Keratinocyte (primary cell): ENCODE measurements around the gene SRP14. TPM values are rescaled to one million over a fixed set of nuclear protein-coding genes. Genes with fewer than 3 reads are reported as not detected.
"Not testable (repeated sequence)": the region's sequence is repeated elsewhere in the genome, so short reads cannot be mapped to it uniquely, and the experiment has no call there.

Source experiments
- DNase-seq: peaks from one replicate; pipeline ENCODE4 v3.0.0-alpha.2; 2011; ENCODE audit warnings: low read depth, missing footprints, low spot score
- FAIRE-seq: peaks from 2 replicates; lab custom pipeline; 2011; peaks lifted over from hg19 to GRCh38; lab: Jason Lieb, UNC
- H2AFZ ChIP-seq: 2 replicates; pipeline ENCODE4 v1.6.0; 2012; ENCODE audit warnings: low read length, control low read depth, inconsistent platforms; ENCODE audit not compliant: control insufficient read depth
- H3K27ac ChIP-seq: 2 replicates; pipeline ENCODE4 v1.5.1; 2011; ENCODE audit warnings: low read length; ENCODE audit not compliant: control insufficient read depth, insufficient read depth
- H3K27me3 ChIP-seq: 3 replicates; pipeline ENCODE4 v1.6.0; 2011; ENCODE audit warnings: low read length; ENCODE audit not compliant: control insufficient read depth, insufficient read depth; ENCODE audit errors: extremely low read depth
- H3K36me3 ChIP-seq, 2 experiments: 2 replicates in 1 of 2; 3 replicates in 1 of 2; pipeline ENCODE4 v1.5.1; 2011; ENCODE audit warnings: low read length in 2 of 2, mild to moderate bottlenecking in 1 of 2; ENCODE audit not compliant: control insufficient read depth in 2 of 2, insufficient read depth in 2 of 2; ENCODE audit errors: extremely low read depth in 1 of 2
- H3K4me1 ChIP-seq: 3 replicates; pipeline ENCODE4 v1.5.1; 2011; ENCODE audit warnings: low read length; ENCODE audit not compliant: control insufficient read depth, insufficient read depth; ENCODE audit errors: extremely low read depth
- H3K4me2 ChIP-seq: 3 replicates; pipeline ENCODE4 v1.6.0; 2011; ENCODE audit warnings: low read depth, low read length; ENCODE audit not compliant: control insufficient read depth, insufficient read depth; ENCODE audit errors: extremely low read depth
- H3K4me3 ChIP-seq, 3 experiments: fragments of 200-600 bp in 1 of 3; sonication (generic) in 1 of 3; 2 replicates in 2 of 3; 3 replicates in 1 of 3; pipeline ENCODE4 v1.5.1; 2011 to 2016; ENCODE audit warnings: low read length in 3 of 3, mild to moderate bottlenecking in 3 of 3, control low read depth in 2 of 3, inconsistent platforms in 1 of 3, low read depth in 1 of 3, mixed read lengths in 1 of 3, mixed run types in 1 of 3, moderate library complexity in 1 of 3; ENCODE audit not compliant: control insufficient read depth in 2 of 3, insufficient read depth in 2 of 3; ENCODE audit errors: extremely low read depth in 1 of 3
- H3K79me2 ChIP-seq: 2 replicates; pipeline ENCODE4 v1.6.0; 2012; ENCODE audit warnings: low read length; ENCODE audit not compliant: control insufficient read depth, insufficient read depth
- H3K9ac ChIP-seq: 3 replicates; pipeline ENCODE4 v1.6.0; 2011; ENCODE audit warnings: low read length; ENCODE audit not compliant: control insufficient read depth, insufficient read depth; ENCODE audit errors: extremely low read depth
- H3K9me1 ChIP-seq: 3 replicates; pipeline ENCODE4 v1.6.0; 2011; ENCODE audit warnings: low read length; ENCODE audit not compliant: control insufficient read depth, insufficient read depth; ENCODE audit errors: extremely low read depth
- H3K9me3 ChIP-seq: 2 replicates; pipeline ENCODE4 v1.5.1; 2012; ENCODE audit warnings: low read depth, low read length; ENCODE audit not compliant: control insufficient read depth
- H4K20me1 ChIP-seq: 3 replicates; pipeline ENCODE4 v1.6.0; 2011; ENCODE audit warnings: low read length; ENCODE audit not compliant: control insufficient read depth, insufficient read depth; ENCODE audit errors: extremely low read depth
- EZH2 ChIP-seq: IDR thresholded peaks from one replicate; pipeline ENCODE4 v1.6.1; 2012; ENCODE audit warnings: inconsistent platforms, mild to moderate bottlenecking, low read length, moderate library complexity
- dilution Hi-C: fragments of 300-500 bp; cut with MboI; formaldehyde crosslinking; loops from one replicate; pipeline ENCODE4 v1.7.0; 2020; ENCODE audit warnings: low sequenced_read_pairs; ENCODE audit not compliant: extremely low pct_ligation_motif_present
- polyA plus RNA-seq, 5 experiments: library from polyadenylated mRNA; depleted of rRNA in 3 of 5; stranded (reverse) in 3 of 5; stranded (forward) in 1 of 5; unstranded in 1 of 5; fragments of >200 nt; gene quantifications; 1 replicate in 1 of 5; 2 replicates in 3 of 5; 3 replicates in 1 of 5; pipeline versions ENCODE4 v1.2.1 to v1.2.3, GENCODE V29; 2011 to 2012; ENCODE audit warnings: missing spikeins in 2 of 5, low read depth in 1 of 5, low replicate concordance in 1 of 5
- TF ChIP-seq, protein P1 (sequence below), 3 experiments: IDR thresholded peaks in 1 of 3; conservative IDR thresholded peaks in 1 of 3; optimal IDR thresholded peaks in 1 of 3; 2 replicates in 2 of 3; 3 replicates in 1 of 3; pipeline versions ENCODE3 to v1.5.1; 2011; ENCODE audit warnings: low read length in 3 of 3, mild to moderate bottlenecking in 3 of 3, moderate library complexity in 2 of 3, control low read depth in 1 of 3, inconsistent platforms in 1 of 3; ENCODE audit not compliant: insufficient read depth in 2 of 3; ENCODE audit errors: extremely low read depth in 1 of 3

SRP14 gene
- polyA plus RNA-seq, 1 donor (not counting 4 experiments of a cell fraction or from before 2014, with no cell fraction given): 407 TPM

DNA sequence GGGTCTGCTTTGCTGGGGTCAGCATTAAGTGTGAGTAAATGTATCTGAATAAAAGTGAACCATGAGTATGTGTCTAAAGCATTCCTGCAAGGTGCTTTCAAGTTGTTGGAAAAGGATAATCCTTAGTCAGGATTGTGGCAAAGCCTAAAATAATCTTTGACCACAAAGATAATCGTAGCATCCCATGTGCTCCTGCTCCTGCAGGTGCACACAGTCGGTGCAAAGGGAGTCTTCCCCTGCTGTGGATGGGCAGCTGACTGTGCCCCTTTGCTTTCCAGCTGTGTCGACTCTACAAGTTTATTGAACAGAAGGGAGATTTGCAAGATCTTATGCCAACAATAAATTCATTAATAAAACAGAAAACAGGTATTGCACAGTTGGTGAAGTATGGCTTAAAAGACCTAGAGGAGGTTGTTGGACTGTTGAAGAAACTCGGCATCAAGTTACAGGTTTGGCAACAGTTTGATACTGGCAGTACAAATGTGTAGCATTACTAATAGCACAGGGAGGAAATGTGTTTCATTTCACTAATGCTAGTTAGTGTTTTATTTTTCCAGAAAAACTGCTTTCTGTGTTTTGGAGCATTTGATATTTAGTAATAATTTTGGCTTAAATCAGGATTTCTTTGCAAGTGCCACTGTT, 22.6 kb downstream of the SRP14 start:
- H3K27me3 ChIP-seq: no peaks in the 10 kb centered on the region
- FAIRE-seq (no peak), DNase-seq (no peak)
- no peak overlapping the region for H2AFZ ChIP-seq
- no peaks in the 10 kb centered on the region for H3K9me1 ChIP-seq
- no peaks in the 10 kb centered on the region for H3K4me1 ChIP-seq
- H3K27ac ChIP-seq: no peak overlapping the region
- TF ChIP-seq, protein P1, sequence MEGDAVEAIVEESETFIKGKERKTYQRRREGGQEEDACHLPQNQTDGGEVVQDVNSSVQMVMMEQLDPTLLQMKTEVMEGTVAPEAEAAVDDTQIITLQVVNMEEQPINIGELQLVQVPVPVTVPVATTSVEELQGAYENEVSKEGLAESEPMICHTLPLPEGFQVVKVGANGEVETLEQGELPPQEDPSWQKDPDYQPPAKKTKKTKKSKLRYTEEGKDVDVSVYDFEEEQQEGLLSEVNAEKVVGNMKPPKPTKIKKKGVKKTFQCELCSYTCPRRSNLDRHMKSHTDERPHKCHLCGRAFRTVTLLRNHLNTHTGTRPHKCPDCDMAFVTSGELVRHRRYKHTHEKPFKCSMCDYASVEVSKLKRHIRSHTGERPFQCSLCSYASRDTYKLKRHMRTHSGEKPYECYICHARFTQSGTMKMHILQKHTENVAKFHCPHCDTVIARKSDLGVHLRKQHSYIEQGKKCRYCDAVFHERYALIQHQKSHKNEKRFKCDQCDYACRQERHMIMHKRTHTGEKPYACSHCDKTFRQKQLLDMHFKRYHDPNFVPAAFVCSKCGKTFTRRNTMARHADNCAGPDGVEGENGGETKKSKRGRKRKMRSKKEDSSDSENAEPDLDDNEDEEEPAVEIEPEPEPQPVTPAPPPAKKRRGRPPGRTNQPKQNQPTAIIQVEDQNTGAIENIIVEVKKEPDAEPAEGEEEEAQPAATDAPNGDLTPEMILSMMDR (optimal IDR thresholded peaks at IDR 0.05 in 1 of 3, IDR thresholded peaks at IDR 0.05 in 1 of 3, conservative IDR thresholded peaks at IDR 0.05 in 1 of 3; ENCODE audit: extremely low read depth in 1 of 3, insufficient read depth in 2 of 3, low read length in 3 of 3): no peak
- TF ChIP-seq EZH2: no peak
- peaks cover 7% of the 10 kb centered on the region for H3K9me3 ChIP-seq
- no peaks in the 10 kb centered on the region for H4K20me1 ChIP-seq
- dilution Hi-C loops: no loop called here
- peaks cover 34 to 60% of the 10 kb centered on the region in 2 experiments for H3K36me3 ChIP-seq
- H3K79me2 ChIP-seq: no peaks in the 10 kb centered on the region
- H3K9ac ChIP-seq: no peak overlapping the region
- no peak overlapping the region for H3K4me2 ChIP-seq
- H3K4me3 ChIP-seq: no peak overlapping the region

DNA sequence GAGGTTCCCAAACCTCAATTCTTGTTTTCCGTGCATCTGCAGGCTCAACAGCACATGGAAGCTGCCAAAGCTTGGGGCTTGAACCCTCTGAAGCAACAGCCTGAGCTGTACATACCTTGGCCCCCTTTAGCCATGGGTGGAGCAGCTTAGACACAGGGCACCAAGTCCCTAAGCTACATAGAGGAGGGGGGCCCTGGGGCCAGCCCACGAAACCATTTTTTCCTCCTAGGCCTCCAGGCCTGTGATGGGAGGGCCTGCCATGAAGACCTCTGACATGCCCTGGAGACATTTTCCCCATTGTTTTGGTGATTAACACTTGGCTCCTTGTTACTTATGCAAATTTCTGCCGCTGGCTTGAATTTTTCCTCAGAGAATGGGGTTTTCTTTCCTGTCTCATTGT, 24.6 kb downstream of the SRP14 start:
- H4K20me1 ChIP-seq: no peaks in the 10 kb centered on the region
- H3K27ac ChIP-seq: no peak overlapping the region
- H3K4me1 ChIP-seq: no peaks in the 10 kb centered on the region
- no peaks in the 10 kb centered on the region for H3K9me1 ChIP-seq
- DNase-seq (no peak), FAIRE-seq (no peak)
- H3K4me3 ChIP-seq: no peak overlapping the region
- TF ChIP-seq, protein P1 (optimal IDR thresholded peaks at IDR 0.05 in 1 of 3, IDR thresholded peaks at IDR 0.05 in 1 of 3, conservative IDR thresholded peaks at IDR 0.05 in 1 of 3; ENCODE audit: extremely low read depth in 1 of 3, insufficient read depth in 2 of 3, low read length in 3 of 3): no peak
- no peak for TF ChIP-seq EZH2
- peaks cover 7% of the 10 kb centered on the region for H3K9me3 ChIP-seq
- H3K79me2 ChIP-seq: no peaks in the 10 kb centered on the region
- peaks cover 31 to 50% of the 10 kb centered on the region in 2 experiments for H3K36me3 ChIP-seq
- no peak overlapping the region for H2AFZ ChIP-seq
- H3K9ac ChIP-seq: no peak overlapping the region
- H3K4me2 ChIP-seq: no peak overlapping the region
- dilution Hi-C loops: no loop called here
- H3K27me3 ChIP-seq: no peaks in the 10 kb centered on the region

DNA sequence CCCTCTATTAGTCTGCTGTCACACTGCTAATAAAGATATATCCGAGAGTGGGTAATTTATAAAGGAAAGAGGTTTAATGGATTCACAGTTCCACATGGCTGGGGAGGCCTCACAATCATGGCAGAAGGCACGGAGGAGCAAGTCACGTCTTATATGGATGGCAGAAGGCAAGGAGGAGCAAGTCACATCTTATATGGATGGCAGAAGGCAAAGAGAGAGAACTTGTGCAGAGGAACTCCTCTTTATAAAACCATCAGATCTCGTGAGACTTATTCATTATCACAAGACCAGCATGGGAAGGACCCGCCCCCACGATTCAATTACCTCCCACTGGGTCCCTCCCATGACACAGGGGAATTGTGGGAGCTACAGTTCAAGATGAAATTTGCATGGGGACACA, 25.6 kb downstream of the SRP14 start:
- H4K20me1 ChIP-seq, H3K9ac ChIP-seq, H3K27ac ChIP-seq, H2AFZ ChIP-seq, H3K4me3 ChIP-seq, H3K27me3 ChIP-seq, FAIRE-seq, H3K4me1 ChIP-seq, DNase-seq, H3K79me2 ChIP-seq, H3K9me1 ChIP-seq, H3K4me2 ChIP-seq, dilution Hi-C loops, H3K9me3 ChIP-seq: not testable (repeated sequence)
- H3K36me3 ChIP-seq: peaks cover 30 to 44% of the 10 kb centered on the region in 2 experiments
